Measurements from ENCODE around the gene EEF2. TPM values are rescaled to one million over a fixed set of nuclear protein-coding genes. Genes with fewer than 3 reads are reported as not detected.
A peak's percentile ranks its signal among the peaks of the same experiment; 100 is the strongest.
"Not testable (repeated sequence)": the region's sequence is repeated elsewhere in the genome, so short reads cannot be mapped to it uniquely, and the experiment has no call there.

EEF2 gene
- total RNA-seq, 4 donors from 2014 or later, result 1,423 to 2,137 (median 2,023) TPM

GRCh38 chr19:3958836-3959765 lies 26.2 kb downstream of the EEF2 start:
- Histone ChIP-seq H3K9me3 (no peaks in the 10 kb centered on the region), H3K27ac (no peak overlapping the region), H3K36me3 (peaks cover 85% of the 10 kb centered on the region), H3K4me1 (no peaks in the 10 kb centered on the region), H3K4me3 (no peak overlapping the region), H3K27me3 (no peaks in the 10 kb centered on the region)
- WGBS, result 95% methylated on average over 17 of the region's 86 CpGs
- TF ChIP-seq POLR2A (IDR thresholded peaks at IDR 0.05), result no peak
- no peak for TF ChIP-seq POLR2AphosphoS5 (IDR thresholded peaks at IDR 0.05)
- no peak for TF ChIP-seq CTCF (IDR thresholded peaks at IDR 0.05)
- no peak for TF ChIP-seq EP300 (IDR thresholded peaks at IDR 0.05)
- peak in 1 of 2 donors; percentile 58 for DNase-seq (ENCODE audit: low spot score in 2 of 2)

- Histone ChIP-seq H3K27me3 (no peaks in the 10 kb centered on the region), H3K4me3 (no peak overlapping the region), H3K9me3 (no peaks in the 10 kb centered on the region), H3K4me1 (peaks cover 8% of the 10 kb centered on the region), H3K36me3 (peaks cover 52% of the 10 kb centered on the region), H3K27ac (no peak overlapping the region)
- TF ChIP-seq POLR2AphosphoS5 (IDR thresholded peaks at IDR 0.05) (no peak), POLR2A (IDR thresholded peaks at IDR 0.05) (no peak), EP300 (IDR thresholded peaks at IDR 0.05) (no peak), CTCF (IDR thresholded peaks at IDR 0.05) (no peak)
- WGBS, result 93% methylated on average over 2 of the region's 10 CpGs
- DNase-seq (ENCODE audit: low spot score in 2 of 2), result no peak
Observed at GRCh38 chr19:3955688-3956087, 29.6 kb downstream of the EEF2 start.

GRCh38 chr19:3955276-3955675 lies 30.0 kb downstream of the EEF2 start:
- not testable (repeated sequence) for H3K4me3 ChIP-seq; DNase-seq (ENCODE audit: low spot score in 2 of 2); H3K27me3 ChIP-seq; H3K4me1 ChIP-seq; H3K27ac ChIP-seq; H3K9me3 ChIP-seq
- 74% methylated on average over 13 of the region's 13 CpGs for WGBS
- H3K36me3 ChIP-seq, result peaks cover 48% of the 10 kb centered on the region

- H3K4me1 ChIP-seq, result peaks cover 8% of the 10 kb centered on the region
- no peaks in the 10 kb centered on the region for H3K9me3 ChIP-seq
- H3K27ac ChIP-seq, result no peak overlapping the region
- no peak for DNase-seq (ENCODE audit: low spot score in 2 of 2)
- H3K27me3 ChIP-seq, result no peaks in the 10 kb centered on the region
- TF ChIP-seq EP300 (IDR thresholded peaks at IDR 0.05) (no peak), POLR2AphosphoS5 (IDR thresholded peaks at IDR 0.05) (no peak), CTCF (IDR thresholded peaks at IDR 0.05) (no peak), POLR2A (IDR thresholded peaks at IDR 0.05) (no peak)
- peaks cover 36% of the 10 kb centered on the region for H3K36me3 ChIP-seq
- no peak overlapping the region for H3K4me3 ChIP-seq
- 85% methylated on average over 3 of the region's 12 CpGs for WGBS
Observed at GRCh38 chr19:3954107-3954506, 31.2 kb downstream of the EEF2 start.

GRCh38 chr19:3952755-3953276 lies 32.4 kb downstream of the EEF2 start:
- not testable (repeated sequence) for H3K4me1 ChIP-seq; H3K4me3 ChIP-seq; H3K9me3 ChIP-seq; H3K27ac ChIP-seq; H3K27me3 ChIP-seq; DNase-seq (ENCODE audit: low spot score in 2 of 2)
- H3K36me3 ChIP-seq, result peaks cover 23% of the 10 kb centered on the region
- 85% methylated on average over 9 of the region's 9 CpGs for WGBS

Data from suprapubic skin (tissue), 4 donors.